HG02973 (cell line): Measurements from ENCODE around the gene SPOCK1.
"Not testable (repeated sequence)": the region's sequence is repeated elsewhere in the genome, so short reads cannot be mapped to it uniquely, and the experiment has no call there.

Experiments
- ATAC-seq: cut with Tn5 transposase; IDR thresholded peaks from one replicate; pipeline ENCODE4 v1.9.1; 2021; ENCODE audit warnings: moderate library complexity; ENCODE audit not compliant: unreplicated experiment

Gene SPOCK1

GRCh38 chr5:137233726-137234125 is 265.4 kb downstream of the SPOCK1 start:
- no peak for ATAC-seq

- not testable (repeated sequence) for ATAC-seq
These were observed 265.8 kb downstream of the SPOCK1 start for GRCh38 chr5:137233304-137233703.

- ATAC-seq = no peak
These were observed 267.6 kb downstream of the SPOCK1 start for GRCh38 chr5:137231540-137231939.

GRCh38 chr5:137228816-137229215 is 270.3 kb downstream of the SPOCK1 start:
- ATAC-seq = no peak

GRCh38 chr5:137226081-137226480 is 273.0 kb downstream of the SPOCK1 start:
- ATAC-seq = no peak

- ATAC-seq = no peak
These were observed 275.5 kb downstream of the SPOCK1 start for GRCh38 chr5:137223324-137224295.

- no peak for ATAC-seq
These were observed 277.2 kb downstream of the SPOCK1 start for GRCh38 chr5:137221943-137222342.

- ATAC-seq = peak; percentile 85
These were observed 278.6 kb downstream of the SPOCK1 start for GRCh38 chr5:137220523-137220927.

GRCh38 chr5:137218896-137219295 is 280.2 kb downstream of the SPOCK1 start:
- no peak for ATAC-seq

GRCh38 chr5:137218471-137218870 is 280.7 kb downstream of the SPOCK1 start:
- no peak for ATAC-seq

- ATAC-seq = no peak
These were observed 281.4 kb downstream of the SPOCK1 start for GRCh38 chr5:137217599-137218200.

GRCh38 chr5:137216976-137217598 is 282.0 kb downstream of the SPOCK1 start:
- no peak for ATAC-seq

- ATAC-seq = no peak
These were observed 283.3 kb downstream of the SPOCK1 start for GRCh38 chr5:137215780-137216179.

- ATAC-seq = no peak
These were observed 283.9 kb downstream of the SPOCK1 start for GRCh38 chr5:137215261-137215660.

- no peak for ATAC-seq
These were observed 284.5 kb downstream of the SPOCK1 start for GRCh38 chr5:137214446-137215189.

GRCh38 chr5:137212471-137212870 is 286.7 kb downstream of the SPOCK1 start:
- no peak for ATAC-seq

GRCh38 chr5:137209232-137209809 is 289.8 kb downstream of the SPOCK1 start:
- ATAC-seq = no peak

- ATAC-seq = no peak
These were observed 291.9 kb downstream of the SPOCK1 start for GRCh38 chr5:137207023-137207760.

GRCh38 chr5:137206030-137206715 is 293.0 kb downstream of the SPOCK1 start:
- ATAC-seq = no peak
